Endodermal cell (in vitro differentiated cells): ENCODE data around the gene PDP2. TPM values are rescaled to one million over a fixed set of nuclear protein-coding genes. Genes with fewer than 3 reads are reported as not detected.

Experiments used
- DNase-seq: peaks from one replicate; pipeline ENCODE4 v3.0.0-alpha.2; 2017
- H3K27ac ChIP-seq: 2 replicates; pipeline ENCODE4 v1.5.1; 2013; ENCODE audit warnings: mild to moderate bottlenecking, low read depth, low read length, moderate library complexity
- H3K27me3 ChIP-seq: 2 replicates; pipeline ENCODE4 v1.6.1; 2013; ENCODE audit warnings: mild to moderate bottlenecking, low read length, moderate library complexity; ENCODE audit not compliant: insufficient read depth, control insufficient read depth, poor library complexity, severe bottlenecking
- H3K36me3 ChIP-seq: 2 replicates; pipeline ENCODE4 v1.7.0; 2013; ENCODE audit warnings: mild to moderate bottlenecking, low read length, moderate library complexity; ENCODE audit not compliant: control insufficient read depth, insufficient read depth
- H3K4me1 ChIP-seq: one replicate; pipeline ENCODE4 v1.7.0; 2013; ENCODE audit warnings: low read length; ENCODE audit not compliant: control insufficient read depth, insufficient read depth
- H3K4me3 ChIP-seq: 2 replicates; pipeline ENCODE4 v1.5.1; 2013; ENCODE audit warnings: mild to moderate bottlenecking, low read length, moderate library complexity
- H3K9ac ChIP-seq: 2 replicates; pipeline ENCODE4 v1.6.1; 2013; ENCODE audit warnings: mild to moderate bottlenecking, low read length, moderate library complexity; ENCODE audit not compliant: poor library complexity, severe bottlenecking; ENCODE audit errors: extremely low read depth
- H3K9me3 ChIP-seq: 2 replicates; pipeline ENCODE4 v1.6.1; 2013; ENCODE audit warnings: mild to moderate bottlenecking, low read length, moderate library complexity; ENCODE audit not compliant: control insufficient read depth
- H3K27ac Mint-ChIP-seq: 2 replicates; pipeline ENCODE4 v1.8.0; 2020; ENCODE audit warnings: mixed read lengths
- H3K27me3 Mint-ChIP-seq: 2 replicates; pipeline ENCODE4 v1.8.0; 2021; ENCODE audit warnings: mild to moderate bottlenecking, mixed read lengths; ENCODE audit not compliant: insufficient read depth
- H3K36me3 Mint-ChIP-seq: 2 replicates; pipeline ENCODE4 v1.8.0; 2020; ENCODE audit warnings: low read depth, mixed read lengths
- H3K4me1 Mint-ChIP-seq: 2 replicates; pipeline ENCODE4 v1.8.0; 2020; ENCODE audit warnings: mixed read lengths
- H3K4me3 Mint-ChIP-seq: 2 replicates; pipeline ENCODE4 v1.8.0; 2020; ENCODE audit warnings: mild to moderate bottlenecking, moderate library complexity, mixed read lengths
- H3K9me3 Mint-ChIP-seq: 2 replicates; pipeline ENCODE4 v1.8.0; 2020; ENCODE audit warnings: mild to moderate bottlenecking, mixed read lengths
- CTCF ChIP-seq: fragments of 200-600 bp; sonication (generic); conservative IDR thresholded peaks from 2 replicates; pipeline ENCODE4 v1.5.0; 2021; ENCODE audit warnings: antibody characterized with exemption, mild to moderate bottlenecking
- WGBS, 2 experiments: methylation state at CpG; one replicate each; pipeline versions ENCODE4 v1.1.5 to v1.1.7; 2013; ENCODE audit warnings: missing lambda C conversion rate in 2 of 2, mixed read lengths in 1 of 2; ENCODE audit not compliant: insufficient coverage in 1 of 2, insufficient read length in 1 of 2; 5-methylcytosine and 5-hydroxymethylcytosine counted together
- total RNA-seq, 2 donors: library from RNA; stranded (reverse); fragmentation: NEBNext Ultra II Directional in 1 of 2; extraction: Animal tissue kit (Norgen Biotek cat#: 25700) in 1 of 2; gene quantifications; 2 replicates in 1 of 2; 3 replicates in 1 of 2; pipeline ENCODE4 v1.2.1, GENCODE V29; 2021

The PDP2 gene
- total RNA-seq, 2 donors from 2014 or later, result 23.1 to 31.5 TPM

- Histone ChIP-seq H3K9me3 (no peaks in the 10 kb centered on the region), H3K27me3 (no peaks in the 10 kb centered on the region), H3K27ac (no peak overlapping the region), H3K4me1 (peaks cover 10% of the 10 kb centered on the region), H3K9ac (no peak overlapping the region), H3K36me3 (no peaks in the 10 kb centered on the region), H3K4me3 (no peak overlapping the region)
- no peak for TF ChIP-seq CTCF
- 93 to 97% methylated on average over 6 to 10 of the region's 10 CpGs for WGBS, 2 experiments
- Mint-ChIP-seq H3K27ac (no peak overlapping the region), H3K4me1 (peaks cover 13% of the 10 kb centered on the region), H3K27me3 (peaks cover 7% of the 10 kb centered on the region), H3K4me3 (no peak overlapping the region), H3K9me3 (no peaks in the 10 kb centered on the region), H3K36me3 (no peaks in the 10 kb centered on the region)
- DNase-seq, result no peak
Observed at GRCh38 chr16:66901626-66902025, 21.3 kb downstream of the PDP2 start.

- DNase-seq, result no peak
- H3K4me1 ChIP-seq, result peaks cover 10% of the 10 kb centered on the region
- WGBS, 2 experiments, result 85 to 88% methylated on average over 7 to 14 of the region's 14 CpGs
- H3K4me3 ChIP-seq, result no peak overlapping the region
- no peaks in the 10 kb centered on the region for H3K9me3 ChIP-seq
- H3K27ac ChIP-seq, result no peak overlapping the region
- no peak overlapping the region for H3K9ac ChIP-seq
- H3K27me3 ChIP-seq, result peaks cover 4% of the 10 kb centered on the region
- H3K36me3 ChIP-seq, result no peaks in the 10 kb centered on the region
- Mint-ChIP-seq H3K4me3 (no peak overlapping the region), H3K4me1 (peaks cover 11% of the 10 kb centered on the region), H3K36me3 (no peaks in the 10 kb centered on the region), H3K27ac (no peak overlapping the region), H3K27me3 (peaks cover 12% of the 10 kb centered on the region), H3K9me3 (no peaks in the 10 kb centered on the region)
- no peak for TF ChIP-seq CTCF
Observed at GRCh38 chr16:66902648-66903543, 22.6 kb downstream of the PDP2 start.

GRCh38 chr16:66903544-66904427, 23.5 kb downstream of the PDP2 start:
- peaks cover 21% of the 10 kb centered on the region for H3K27me3 Mint-ChIP-seq
- no peak overlapping the region for H3K4me3 Mint-ChIP-seq
- no peak overlapping the region for H3K27ac ChIP-seq
- H3K36me3 Mint-ChIP-seq, result no peaks in the 10 kb centered on the region
- peaks cover 11% of the 10 kb centered on the region for H3K4me1 Mint-ChIP-seq
- TF ChIP-seq CTCF, result no peak
- peaks cover 10% of the 10 kb centered on the region for H3K4me1 ChIP-seq
- 91 to 100% methylated on average over 4 to 11 of the region's 11 CpGs for WGBS, 2 experiments
- H3K9me3 ChIP-seq, result no peaks in the 10 kb centered on the region
- H3K27ac Mint-ChIP-seq, result no peak overlapping the region
- H3K9me3 Mint-ChIP-seq, result no peaks in the 10 kb centered on the region
- H3K36me3 ChIP-seq, result no peaks in the 10 kb centered on the region
- H3K4me3 ChIP-seq, result no peak overlapping the region
- peaks cover 13% of the 10 kb centered on the region for H3K27me3 ChIP-seq
- no peak for DNase-seq
- H3K9ac ChIP-seq, result no peak overlapping the region
